IPS DF 6.9 (cell line): ENCODE results near the gene TMEM43.

Experiments used
- DNase-seq: peaks from one replicate; pipeline ENCODE4 v3.0.0-alpha.2; 2013; ENCODE audit warnings: low read depth, low spot score
- H3K27ac ChIP-seq: one replicate; pipeline ENCODE4 v1.5.1; 2013; ENCODE audit warnings: low read length, control low read depth
- H3K27me3 ChIP-seq: 2 replicates; pipeline ENCODE4 v1.6.1; 2013; ENCODE audit warnings: mild to moderate bottlenecking, low read length; ENCODE audit not compliant: control insufficient read depth, insufficient read depth
- H3K36me3 ChIP-seq: 2 replicates; pipeline ENCODE4 v1.6.1; 2013; ENCODE audit warnings: low read length; ENCODE audit not compliant: control insufficient read depth, insufficient read depth
- H3K4me1 ChIP-seq: 2 replicates; pipeline ENCODE4 v1.6.1; 2013; ENCODE audit warnings: low read length; ENCODE audit not compliant: control insufficient read depth, insufficient read depth
- H3K4me3 ChIP-seq: 2 replicates; pipeline ENCODE4 v1.5.1; 2013; ENCODE audit warnings: mild to moderate bottlenecking, low read length
- H3K9me3 ChIP-seq: 2 replicates; pipeline ENCODE4 v1.6.1; 2013; ENCODE audit warnings: low read length, inconsistent platforms; ENCODE audit not compliant: control insufficient read depth, insufficient read depth
- WGBS: extraction: QIAGEN DNeasy Blood & Tissue Kit; methylation state at CpG from one replicate; pipeline ENCODE4 v1.1.7; 2013; ENCODE audit warnings: mixed read lengths, missing lambda C conversion rate; ENCODE audit not compliant: insufficient read length, insufficient coverage; 5-methylcytosine and 5-hydroxymethylcytosine counted together

Gene TMEM43

GRCh38 chr3:14152233-14152962 is 27.5 kb downstream of the TMEM43 start:
- Histone ChIP-seq H3K27me3 (no peaks in the 10 kb centered on the region), H3K4me1 (no peaks in the 10 kb centered on the region), H3K4me3 (no peak overlapping the region), H3K27ac (no peak overlapping the region), H3K36me3 (peaks cover 26% of the 10 kb centered on the region), H3K9me3 (no peaks in the 10 kb centered on the region)
- no CpG with 5 or more reads among the region's 11 CpGs for WGBS
- no peak for DNase-seq

- WGBS = no CpG with 5 or more reads among the region's 4 CpGs
- H3K36me3 ChIP-seq = peaks cover 27% of the 10 kb centered on the region
Measured at GRCh38 chr3:14152963-14153355, 28.1 kb downstream of the TMEM43 start.

GRCh38 chr3:14153663-14154062 is 28.8 kb downstream of the TMEM43 start:
- no CpG with 5 or more reads among the region's 6 CpGs for WGBS
- Histone ChIP-seq H3K4me3 (no peak overlapping the region), H3K27me3 (no peaks in the 10 kb centered on the region), H3K9me3 (no peaks in the 10 kb centered on the region), H3K4me1 (no peaks in the 10 kb centered on the region), H3K36me3 (peaks cover 30% of the 10 kb centered on the region), H3K27ac (no peak overlapping the region)
- DNase-seq = no peak

More at GRCh38 chr3:14152963-14153355, 28.1 kb downstream of the TMEM43 start:
- no peak for DNase-seq
- H3K27me3 ChIP-seq = no peaks in the 10 kb centered on the region
- H3K4me3 ChIP-seq = no peak overlapping the region
- H3K4me1 ChIP-seq = no peaks in the 10 kb centered on the region
- no peaks in the 10 kb centered on the region for H3K9me3 ChIP-seq
- no peak overlapping the region for H3K27ac ChIP-seq

GRCh38 chr3:14154276-14154675 is 29.4 kb downstream of the TMEM43 start:
- Histone ChIP-seq H3K9me3 (no peaks in the 10 kb centered on the region), H3K27me3 (no peaks in the 10 kb centered on the region), H3K27ac (no peak overlapping the region), H3K4me3 (no peak overlapping the region), H3K36me3 (peaks cover 32% of the 10 kb centered on the region), H3K4me1 (no peaks in the 10 kb centered on the region)
- no peak for DNase-seq
- WGBS = 100% methylated on average over 2 of the region's 5 CpGs

GRCh38 chr3:14154895-14155440 is 30.1 kb downstream of the TMEM43 start:
- H3K27me3 ChIP-seq = no peaks in the 10 kb centered on the region
- H3K36me3 ChIP-seq = peaks cover 35% of the 10 kb centered on the region
- H3K4me1 ChIP-seq = no peaks in the 10 kb centered on the region
- H3K4me3 ChIP-seq = no peak overlapping the region
- no peak overlapping the region for H3K27ac ChIP-seq
- H3K9me3 ChIP-seq = no peaks in the 10 kb centered on the region
- DNase-seq = no peak
- WGBS = no CpG with 5 or more reads among the region's 7 CpGs

GRCh38 chr3:14156201-14156600 is 31.3 kb downstream of the TMEM43 start:
- Histone ChIP-seq H3K4me1 (no peaks in the 10 kb centered on the region), H3K36me3 (peaks cover 39% of the 10 kb centered on the region), H3K4me3 (no peak overlapping the region), H3K9me3 (no peaks in the 10 kb centered on the region), H3K27me3 (no peaks in the 10 kb centered on the region), H3K27ac (no peak overlapping the region)
- no peak for DNase-seq
- no CpG with 5 or more reads among the region's 7 CpGs for WGBS

- Histone ChIP-seq H3K4me1 (no peaks in the 10 kb centered on the region), H3K36me3 (peaks cover 41% of the 10 kb centered on the region), H3K4me3 (no peak overlapping the region), H3K9me3 (no peaks in the 10 kb centered on the region; the same call in 1 of the 2 replicates), H3K27ac (no peak overlapping the region), H3K27me3 (no peaks in the 10 kb centered on the region)
- DNase-seq = no peak
- no CpG with 5 or more reads among the region's 13 CpGs for WGBS
Measured at GRCh38 chr3:14156843-14157561, 32.1 kb downstream of the TMEM43 start.

- no CpG with 5 or more reads among the region's 9 CpGs for WGBS
- no peaks in the 10 kb centered on the region; the same call in 1 of the 2 replicates for H3K9me3 ChIP-seq
- H3K27me3 ChIP-seq = no peaks in the 10 kb centered on the region
- H3K36me3 ChIP-seq = peaks cover 34% of the 10 kb centered on the region
- no peak overlapping the region for H3K27ac ChIP-seq
- DNase-seq = no peak
- H3K4me1 ChIP-seq = no peaks in the 10 kb centered on the region
- H3K4me3 ChIP-seq = no peak overlapping the region
Measured at GRCh38 chr3:14157951-14158350, 33.1 kb downstream of the TMEM43 start.

- DNase-seq = no peak
- Histone ChIP-seq H3K27me3 (no peaks in the 10 kb centered on the region), H3K4me1 (no peaks in the 10 kb centered on the region), H3K27ac (no peak overlapping the region), H3K4me3 (no peak overlapping the region), H3K9me3 (no peaks in the 10 kb centered on the region; the same call in 1 of the 2 replicates), H3K36me3 (peaks cover 34% of the 10 kb centered on the region)
- WGBS = no CpG with 5 or more reads among the region's 14 CpGs
Measured at GRCh38 chr3:14158370-14158769, 33.5 kb downstream of the TMEM43 start.

GRCh38 chr3:14159426-14159825 is 34.6 kb downstream of the TMEM43 start:
- no peak overlapping the region for H3K27ac ChIP-seq
- no peaks in the 10 kb centered on the region for H3K27me3 ChIP-seq
- no CpG with 5 or more reads among the region's 8 CpGs for WGBS
- no peak for DNase-seq
- no peaks in the 10 kb centered on the region; the same call in 1 of the 2 replicates for H3K9me3 ChIP-seq
- H3K4me3 ChIP-seq = no peak overlapping the region
- H3K36me3 ChIP-seq = peaks cover 30% of the 10 kb centered on the region
- no peaks in the 10 kb centered on the region for H3K4me1 ChIP-seq
